Ascending aorta (tissue), 2 donors: ENCODE measurements around the gene RPRD1A. TPM values are rescaled to one million over a fixed set of nuclear protein-coding genes. Genes with fewer than 3 reads are reported as not detected.

Experiments used
- DNase-seq, 2 donors: peaks; one replicate each; pipeline ENCODE4 v3.0.0-alpha.2; 2019; ENCODE audit warnings: low spot score in 2 of 2
- H3K27ac ChIP-seq, 2 donors: fragments of 200-600 bp; sonication (generic); one replicate each; pipeline ENCODE4 v1.5.1; 2016 to 2017; ENCODE audit warnings: mild to moderate bottlenecking in 1 of 2
- H3K27me3 ChIP-seq: fragments of 200-600 bp; sonication (generic); one replicate; pipeline ENCODE4 v1.5.1; 2017
- H3K36me3 ChIP-seq, 2 donors: fragments of 200-600 bp; sonication (generic); one replicate each; pipeline ENCODE4 v1.5.1; 2016
- H3K4me1 ChIP-seq, 2 donors: fragments of 200-600 bp; sonication (generic); one replicate each; pipeline ENCODE4 v1.5.1; 2016 to 2017; ENCODE audit warnings: mild to moderate bottlenecking in 1 of 2
- H3K4me3 ChIP-seq, 2 donors: fragments of 200-600 bp; sonication (generic); one replicate each; pipeline ENCODE4 v1.5.1; 2016 to 2017; ENCODE audit warnings: mild to moderate bottlenecking in 1 of 2
- H3K9me3 ChIP-seq, 2 donors: fragments of 200-600 bp; sonication (generic); one replicate each; pipeline ENCODE4 v1.5.1; 2016
- CTCF ChIP-seq, 3 experiments: fragments of 200-600 bp in 2 of 3; fragments of 450-650 bp in 1 of 3; sonication (generic) in 2 of 3; IDR thresholded peaks; one replicate each; pipeline ENCODE4 v1.5.1; 2016 to 2019; ENCODE audit warnings: antibody characterized with exemption in 3 of 3, mild to moderate bottlenecking in 1 of 3, moderate library complexity in 1 of 3
- intact Hi-C: fragments of 100-400 bp; cut with DNase I; formaldehyde crosslinking; loops from one replicate; pipeline ENCODE4 v1.15.1; 2023
- total RNA-seq: library from RNA; depleted of rRNA; stranded (reverse); fragments of >200 nt; gene quantifications from one replicate; pipeline ENCODE4 v1.1.0, GENCODE V29; 2016

RPRD1A gene
- total RNA-seq, 1 donor from 2014 or later: 16.4 TPM

- intact Hi-C loops: no loop called here
Measured at GRCh38 chr18:36108601-36109000, 41.2 kb upstream of the RPRD1A start.

DNA sequence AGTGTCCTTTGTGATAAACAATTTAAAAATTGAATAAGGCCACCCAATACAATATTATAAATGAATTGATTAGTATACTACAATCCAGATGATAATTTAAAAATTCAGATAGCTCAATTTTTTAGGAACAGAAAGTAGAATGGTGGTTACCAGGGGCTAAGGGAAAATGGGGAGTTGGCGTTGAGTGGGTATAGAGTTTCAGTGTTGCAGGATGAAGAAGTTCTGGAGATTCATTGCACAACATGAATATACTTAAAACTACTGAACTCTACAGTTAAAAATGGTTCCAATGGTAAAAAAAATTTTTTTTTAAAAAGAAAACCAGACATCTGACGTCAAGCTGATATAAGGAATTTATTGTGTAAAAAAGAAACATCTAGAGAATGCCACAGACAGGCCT, 40.8 kb upstream of the RPRD1A start:
- Histone ChIP-seq H3K27ac (no peak overlapping the region), H3K36me3 (peaks cover 18 to 43% of the 10 kb centered on the region in 2 donors), H3K4me1 (no peaks in the 10 kb centered on the region), H3K27me3 (no peaks in the 10 kb centered on the region), H3K4me3 (no peak overlapping the region), H3K9me3 (no peaks in the 10 kb centered on the region)
- no peak for TF ChIP-seq CTCF (IDR thresholded peaks at IDR 0.05)
- intact Hi-C loops: no loop called here
- no peak for DNase-seq

More at GRCh38 chr18:36108601-36109000, 41.2 kb upstream of the RPRD1A start:
- H3K9me3 ChIP-seq: no peaks in the 10 kb centered on the region
- no peak overlapping the region for H3K4me3 ChIP-seq
- no peaks in the 10 kb centered on the region for H3K27me3 ChIP-seq
- no peak overlapping the region for H3K27ac ChIP-seq
- TF ChIP-seq CTCF (IDR thresholded peaks at IDR 0.05): no peak
- no peak for DNase-seq
- H3K4me1 ChIP-seq: no peaks in the 10 kb centered on the region
- peaks cover 22 to 47% of the 10 kb centered on the region in 2 donors for H3K36me3 ChIP-seq

- H3K9me3 ChIP-seq: peaks cover 0 to 7% of the 10 kb centered on the region in 2 donors
- H3K4me1 ChIP-seq: no peaks in the 10 kb centered on the region
- no peak overlapping the region for H3K27ac ChIP-seq
- H3K4me3 ChIP-seq: no peak overlapping the region
- peaks cover 12 to 36% of the 10 kb centered on the region in 2 donors for H3K36me3 ChIP-seq
- no peak for DNase-seq
- no peak for TF ChIP-seq CTCF (IDR thresholded peaks at IDR 0.05)
- intact Hi-C loops: no loop called here
- H3K27me3 ChIP-seq: no peaks in the 10 kb centered on the region
Measured at GRCh38 chr18:36107477-36107876, 40.1 kb upstream of the RPRD1A start.

DNA sequence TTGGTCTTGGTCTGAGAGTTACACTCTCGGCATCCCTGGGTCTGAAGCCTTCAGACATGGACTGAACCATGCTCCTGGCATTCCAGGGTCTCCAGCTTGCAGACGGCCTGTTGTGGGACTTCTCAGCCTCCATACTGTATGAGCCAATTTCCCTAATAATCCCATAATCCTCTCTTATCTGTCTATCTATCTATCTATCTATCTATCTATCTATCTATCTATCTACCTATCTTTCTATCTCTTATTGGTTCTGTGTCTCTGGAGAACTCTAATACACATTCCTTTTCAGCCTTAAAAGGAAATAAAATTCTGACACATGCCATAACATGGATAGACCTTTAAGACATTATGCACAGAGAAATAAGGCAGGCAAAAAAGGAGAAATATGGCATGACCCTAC, 37.4 kb upstream of the RPRD1A start:
- H3K27me3 ChIP-seq: no peaks in the 10 kb centered on the region
- no peak overlapping the region for H3K4me3 ChIP-seq
- intact Hi-C loops: no loop called here
- no peak for TF ChIP-seq CTCF (IDR thresholded peaks at IDR 0.05)
- peaks cover 0 to 12% of the 10 kb centered on the region in 2 donors for H3K36me3 ChIP-seq
- H3K27ac ChIP-seq: no peak overlapping the region
- H3K9me3 ChIP-seq: peaks cover 0 to 10% of the 10 kb centered on the region in 2 donors
- no peaks in the 10 kb centered on the region for H3K4me1 ChIP-seq
- no peak for DNase-seq

GRCh38 chr18:36101943-36102342, 34.6 kb upstream of the RPRD1A start:
- Histone ChIP-seq H3K36me3 (no peaks in the 10 kb centered on the region), H3K4me1 (no peaks in the 10 kb centered on the region), H3K27me3 (no peaks in the 10 kb centered on the region), H3K4me3 (no peak overlapping the region), H3K9me3 (peaks cover 0 to 10% of the 10 kb centered on the region in 2 donors), H3K27ac (no peak overlapping the region)
- intact Hi-C loops: no loop called here
- DNase-seq: no peak
- TF ChIP-seq CTCF (IDR thresholded peaks at IDR 0.05): no peak

DNA sequence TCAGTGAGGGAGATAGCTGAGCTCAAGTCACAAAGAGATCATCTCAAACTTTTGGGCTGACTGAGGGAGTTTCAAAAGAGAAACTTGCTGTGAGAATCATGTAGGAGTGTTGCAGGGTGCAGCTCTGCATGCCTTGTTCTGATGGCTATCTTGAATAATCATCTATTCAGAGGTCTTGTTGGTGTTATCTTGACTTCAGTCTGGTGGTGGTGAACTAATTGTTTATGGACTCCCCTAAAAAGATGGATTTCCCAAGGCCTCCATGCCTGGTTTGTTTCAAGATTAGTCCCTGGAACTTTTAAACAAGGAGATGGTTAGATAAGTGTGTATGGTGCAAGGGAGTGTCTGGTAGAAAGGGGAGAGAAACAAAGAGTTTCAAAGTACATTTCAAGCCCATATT, 32.0 kb upstream of the RPRD1A start:
- TF ChIP-seq CTCF (IDR thresholded peaks at IDR 0.05): no peak
- peaks cover 0 to 10% of the 10 kb centered on the region in 2 donors for H3K9me3 ChIP-seq
- H3K27me3 ChIP-seq: no peaks in the 10 kb centered on the region
- no peaks in the 10 kb centered on the region for H3K4me1 ChIP-seq
- no peak overlapping the region for H3K4me3 ChIP-seq
- no peak for DNase-seq
- H3K27ac ChIP-seq: no peak overlapping the region
- intact Hi-C loops: no loop called here
- H3K36me3 ChIP-seq: no peaks in the 10 kb centered on the region
